WTC11 (cell line): ENCODE results near the gene GCSAM. TPM values are rescaled to one million over a fixed set of nuclear protein-coding genes. Genes with fewer than 3 reads are reported as not detected.

ENCODE experiments used
- ATAC-seq: fragments of 200-7000 bp; cut with Tn5 transposase; 2 replicates; pipeline ENCODE4 v1.10.0; 2021; ENCODE audit warnings: mild to moderate bottlenecking, moderate library complexity
- CTCF ChIA-PET: fragments of 300-600 bp; sonication (Branson Sonifier 250); formaldehyde crosslinking; loops from one replicate; lab custom pipeline; 2021; ENCODE audit warnings: antibody characterized with exemption; lab: Charles Lee
- POLR2A ChIA-PET: fragments of 350-600 bp; sonication (Branson Sonifier 250); formaldehyde crosslinking; loops from one replicate; lab custom pipeline; 2021; ENCODE audit warnings: antibody characterized with exemption; lab: Charles Lee
- DNase-seq: peaks from one replicate; pipeline ENCODE4 v3.0.0; 2021; ENCODE audit warnings: low spot score
- H3K27ac Mint-ChIP-seq: 2 replicates; pipeline ENCODE4 v1.8.0; 2021; ENCODE audit warnings: mixed read lengths
- H3K27me3 Mint-ChIP-seq: 2 replicates; pipeline ENCODE4 v1.8.0; 2021; ENCODE audit warnings: low read depth, mild to moderate bottlenecking, moderate library complexity, mixed read lengths
- H3K36me3 Mint-ChIP-seq: 2 replicates; pipeline ENCODE4 v1.8.0; 2021; ENCODE audit warnings: mixed read lengths
- H3K4me1 Mint-ChIP-seq: 2 replicates; pipeline ENCODE4 v1.8.0; 2022; ENCODE audit warnings: mixed read lengths
- H3K4me3 Mint-ChIP-seq: 2 replicates; pipeline ENCODE4 v1.8.0; 2021; ENCODE audit warnings: mild to moderate bottlenecking, moderate library complexity, mixed read lengths
- H3K9me3 Mint-ChIP-seq: 2 replicates; pipeline ENCODE4 v1.8.0; 2021; ENCODE audit warnings: mixed read lengths
- CREB1 ChIP-seq: sonication (generic); formaldehyde crosslinking; IDR thresholded peaks from 2 replicates; pipeline ENCODE4 v1.8.0; 2023; ENCODE audit warnings: mild to moderate bottlenecking, missing genetic modification reagents
- FOXK1 ChIP-seq: sonication (generic); formaldehyde crosslinking; IDR thresholded peaks from 2 replicates; pipeline ENCODE4 v1.8.0; 2022; ENCODE audit warnings: mild to moderate bottlenecking, moderate library complexity, missing genetic modification reagents
- NFATC4 ChIP-seq: fragments of 250-450 bp; sonication (Bioruptor Pico); IDR thresholded peaks from 2 replicates; pipeline ENCODE4 v1.9.0; 2021; ENCODE audit warnings: mild to moderate bottlenecking
- PRRX2 ChIP-seq: fragments of 250-450 bp; sonication (Bioruptor Pico); IDR thresholded peaks from 2 replicates; pipeline ENCODE4 v1.8.0; 2021; ENCODE audit warnings: mild to moderate bottlenecking
- RELA ChIP-seq: sonication (generic); formaldehyde crosslinking; IDR thresholded peaks from 2 replicates; pipeline ENCODE4 v1.8.1; 2022; ENCODE audit warnings: missing genetic modification reagents, mild to moderate bottlenecking, borderline replicate concordance
- TP53 ChIP-seq: sonication (generic); formaldehyde crosslinking; IDR thresholded peaks from 2 replicates; pipeline ENCODE4 v1.8.1; 2023; ENCODE audit warnings: mild to moderate bottlenecking, missing genetic modification reagents
- ZBTB21 ChIP-seq: sonication (generic); formaldehyde crosslinking; IDR thresholded peaks from 2 replicates; pipeline ENCODE4 v1.8.1; 2023; ENCODE audit warnings: mild to moderate bottlenecking, missing genetic modification reagents, borderline replicate concordance
- ZNF121 ChIP-seq: sonication (generic); formaldehyde crosslinking; IDR thresholded peaks from 2 replicates; pipeline ENCODE4 v1.8.0; 2023; ENCODE audit warnings: missing genetic modification reagents
- ZNF416 ChIP-seq: fragments of 250-450 bp; sonication (Bioruptor Pico); IDR thresholded peaks from 2 replicates; pipeline ENCODE4 v1.9.0; 2021; ENCODE audit warnings: mild to moderate bottlenecking, inconsistent platforms
- ZNF423 ChIP-seq: fragments of 250-450 bp; sonication (Bioruptor Pico); IDR thresholded peaks from 2 replicates; pipeline ENCODE4 v2.1.2; 2022; ENCODE audit warnings: mild to moderate bottlenecking, moderate library complexity
- total RNA-seq: library from RNA; stranded (reverse); gene quantifications from 3 replicates; pipeline ENCODE4 v1.2.3, GENCODE V29; 2021
- TF ChIP-seq, protein P1 (sequence below): sonication (generic); formaldehyde crosslinking; IDR thresholded peaks from 2 replicates; pipeline ENCODE4 v1.8.1; 2023; ENCODE audit warnings: mild to moderate bottlenecking, moderate library complexity, missing genetic modification reagents
- TF ChIP-seq, protein P2 (sequence below): sonication (generic); formaldehyde crosslinking; IDR thresholded peaks from 2 replicates; pipeline ENCODE4 v1.8.0; 2022; ENCODE audit warnings: mild to moderate bottlenecking, missing genetic modification reagents
- TF ChIP-seq, protein P3 (sequence below): fragments of 250-450 bp; sonication (Bioruptor Pico); IDR thresholded peaks from 2 replicates; pipeline ENCODE4 v1.9.0; 2021; ENCODE audit warnings: mild to moderate bottlenecking
- TF ChIP-seq, protein P4 (sequence below): sonication (generic); formaldehyde crosslinking; conservative IDR thresholded peaks from 2 replicates; pipeline ENCODE4 v1.8.1; 2022; ENCODE audit warnings: mild to moderate bottlenecking, missing genetic modification reagents
- TF ChIP-seq, protein P5 (sequence below): sonication (generic); formaldehyde crosslinking; IDR thresholded peaks from 2 replicates; pipeline ENCODE4 v1.8.0; 2023; ENCODE audit warnings: missing genetic modification reagents
- TF ChIP-seq, protein P6 (sequence below): sonication (generic); formaldehyde crosslinking; IDR thresholded peaks from 2 replicates; pipeline ENCODE4 v1.8.0; 2022; ENCODE audit warnings: mild to moderate bottlenecking, missing genetic modification reagents

The GCSAM gene
- total RNA-seq, 1 experiment from 2014 or later: 0.17 TPM

DNA sequence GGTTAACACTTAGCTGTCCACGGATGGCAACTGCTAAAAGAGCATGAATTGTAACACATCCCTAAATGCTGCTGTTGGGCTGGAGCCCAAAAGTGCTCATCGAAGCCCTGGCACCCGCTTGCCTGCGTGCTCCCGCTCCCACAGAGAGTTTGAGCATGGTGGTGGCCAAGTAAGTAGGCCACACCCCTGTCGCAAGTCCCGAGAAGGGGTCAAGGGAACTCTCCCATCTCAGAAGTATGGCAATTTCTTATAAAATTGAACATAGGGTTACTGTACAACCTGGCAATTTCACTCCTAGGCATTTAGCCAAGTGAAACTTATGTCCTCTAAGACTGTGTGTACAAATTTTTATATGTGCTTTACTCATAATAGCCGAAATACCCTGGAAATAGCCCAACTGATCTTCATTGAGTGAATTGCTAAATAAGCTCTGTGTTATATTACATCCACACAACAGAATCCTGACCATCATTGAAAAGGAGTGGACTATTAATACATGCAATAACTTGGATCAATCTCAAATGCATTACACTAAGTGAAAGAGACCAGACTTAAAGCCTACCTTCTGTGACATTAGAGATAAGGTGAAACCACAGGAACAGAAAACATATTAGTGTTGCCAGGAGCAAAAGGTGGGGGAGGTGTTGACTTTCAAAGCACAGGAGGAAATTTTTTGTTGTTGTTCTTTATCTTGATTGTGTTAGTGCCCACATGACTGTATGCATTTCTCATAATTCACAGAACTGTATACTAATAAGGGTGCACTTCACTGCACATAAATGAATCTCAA lies 1.5 kb upstream of the GCSAM start:
- Mint-ChIP-seq H3K27me3 (no peaks in the 10 kb centered on the region), H3K4me1 (peaks cover 50% of the 10 kb centered on the region), H3K9me3 (no peaks in the 10 kb centered on the region), H3K36me3 (peaks cover 4% of the 10 kb centered on the region; the same call in 1 of the 2 replicates), H3K27ac (no peak overlapping the region), H3K4me3 (no peak overlapping the region)
- POLR2A ChIA-PET: no interaction called here
- DNase-seq: no peak
- CTCF ChIA-PET: interaction anchor here (0.6 to 2.5 kb wide), 3 partner anchors 23 to 465 kb away, joined by 3 to 5 read pairs (median 3); partner anchors contain the start of gene SLC9C1
- TF ChIP-seq RELA (CRISPR knock-in tag): no peak
- ATAC-seq: no peak

DNA sequence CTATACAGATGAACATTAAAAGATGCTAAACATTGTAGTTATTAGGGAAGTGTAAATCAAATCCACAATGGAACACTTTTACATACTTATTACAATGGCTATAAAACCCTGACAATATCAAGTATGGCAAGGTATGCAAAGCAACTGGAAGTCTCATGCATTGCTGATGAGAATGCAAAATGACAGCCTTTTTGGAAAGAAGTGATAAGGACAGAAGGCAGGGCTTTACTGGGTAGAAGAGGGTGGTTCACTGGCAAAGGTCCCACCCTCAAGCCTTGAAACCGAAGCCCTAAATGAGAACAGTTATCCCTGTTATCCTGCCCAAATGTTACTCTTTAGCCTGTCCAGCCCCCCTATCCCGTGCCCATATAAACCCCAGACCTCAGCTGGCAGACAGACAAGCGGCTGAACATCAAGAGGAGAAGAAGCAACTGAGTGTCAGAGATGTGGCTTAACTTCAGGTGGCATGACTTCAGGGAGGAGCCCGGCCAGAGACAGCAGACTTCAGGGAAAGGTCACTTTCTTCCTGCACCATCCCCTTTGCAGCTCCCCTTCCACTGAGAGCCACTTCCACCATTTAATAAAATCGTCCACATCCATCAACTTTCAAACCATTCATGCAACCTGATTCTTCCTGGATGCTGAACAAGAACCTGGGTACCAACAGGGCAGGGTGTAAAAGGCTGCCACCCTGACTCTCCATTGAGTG lies 732 bp upstream of the GCSAM start:
- Mint-ChIP-seq H3K27me3 (no peaks in the 10 kb centered on the region), H3K36me3 (peaks cover 4% of the 10 kb centered on the region; the same call in 1 of the 2 replicates), H3K4me3 (no peak overlapping the region), H3K27ac (no peak overlapping the region), H3K4me1 (peaks cover 57% of the 10 kb centered on the region), H3K9me3 (no peaks in the 10 kb centered on the region)
- CTCF ChIA-PET: interaction anchor here (0.6 to 2.5 kb wide), 3 partner anchors 22 to 465 kb away, joined by 3 to 5 read pairs (median 3); partner anchors contain the start of gene SLC9C1
- POLR2A ChIA-PET: no interaction called here
- TF ChIP-seq FOXK1 (CRISPR knock-in tag) (no peak), ZNF121 (CRISPR knock-in tag) (no peak), CREB1 (CRISPR knock-in tag) (no peak), ZNF416 (no peak), ZBTB21 (CRISPR knock-in tag) (no peak)
- TF ChIP-seq, protein P1, sequence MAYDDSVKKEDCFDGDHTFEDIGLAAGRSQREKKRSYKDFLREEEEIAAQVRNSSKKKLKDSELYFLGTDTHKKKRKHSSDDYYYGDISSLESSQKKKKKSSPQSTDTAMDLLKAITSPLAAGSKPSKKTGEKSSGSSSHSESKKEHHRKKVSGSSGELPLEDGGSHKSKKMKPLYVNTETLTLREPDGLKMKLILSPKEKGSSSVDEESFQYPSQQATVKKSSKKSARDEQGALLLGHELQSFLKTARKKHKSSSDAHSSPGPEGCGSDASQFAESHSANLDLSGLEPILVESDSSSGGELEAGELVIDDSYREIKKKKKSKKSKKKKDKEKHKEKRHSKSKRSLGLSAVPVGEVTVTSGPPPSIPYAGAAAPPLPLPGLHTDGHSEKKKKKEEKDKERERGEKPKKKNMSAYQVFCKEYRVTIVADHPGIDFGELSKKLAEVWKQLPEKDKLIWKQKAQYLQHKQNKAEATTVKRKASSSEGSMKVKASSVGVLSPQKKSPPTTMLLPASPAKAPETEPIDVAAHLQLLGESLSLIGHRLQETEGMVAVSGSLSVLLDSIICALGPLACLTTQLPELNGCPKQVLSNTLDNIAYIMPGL (CRISPR knock-in tag): no peak
- TF ChIP-seq, protein P2, sequence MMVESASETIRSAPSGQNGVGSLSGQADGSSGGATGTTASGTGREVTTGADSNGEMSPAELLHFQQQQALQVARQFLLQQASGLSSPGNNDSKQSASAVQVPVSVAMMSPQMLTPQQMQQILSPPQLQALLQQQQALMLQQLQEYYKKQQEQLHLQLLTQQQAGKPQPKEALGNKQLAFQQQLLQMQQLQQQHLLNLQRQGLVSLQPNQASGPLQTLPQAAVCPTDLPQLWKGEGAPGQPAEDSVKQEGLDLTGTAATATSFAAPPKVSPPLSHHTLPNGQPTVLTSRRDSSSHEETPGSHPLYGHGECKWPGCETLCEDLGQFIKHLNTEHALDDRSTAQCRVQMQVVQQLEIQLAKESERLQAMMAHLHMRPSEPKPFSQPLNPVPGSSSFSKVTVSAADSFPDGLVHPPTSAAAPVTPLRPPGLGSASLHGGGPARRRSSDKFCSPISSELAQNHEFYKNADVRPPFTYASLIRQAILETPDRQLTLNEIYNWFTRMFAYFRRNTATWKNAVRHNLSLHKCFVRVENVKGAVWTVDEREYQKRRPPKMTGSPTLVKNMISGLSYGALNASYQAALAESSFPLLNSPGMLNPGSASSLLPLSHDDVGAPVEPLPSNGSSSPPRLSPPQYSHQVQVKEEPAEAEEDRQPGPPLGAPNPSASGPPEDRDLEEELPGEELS (CRISPR knock-in tag): no peak
- TF ChIP-seq, protein P3, sequence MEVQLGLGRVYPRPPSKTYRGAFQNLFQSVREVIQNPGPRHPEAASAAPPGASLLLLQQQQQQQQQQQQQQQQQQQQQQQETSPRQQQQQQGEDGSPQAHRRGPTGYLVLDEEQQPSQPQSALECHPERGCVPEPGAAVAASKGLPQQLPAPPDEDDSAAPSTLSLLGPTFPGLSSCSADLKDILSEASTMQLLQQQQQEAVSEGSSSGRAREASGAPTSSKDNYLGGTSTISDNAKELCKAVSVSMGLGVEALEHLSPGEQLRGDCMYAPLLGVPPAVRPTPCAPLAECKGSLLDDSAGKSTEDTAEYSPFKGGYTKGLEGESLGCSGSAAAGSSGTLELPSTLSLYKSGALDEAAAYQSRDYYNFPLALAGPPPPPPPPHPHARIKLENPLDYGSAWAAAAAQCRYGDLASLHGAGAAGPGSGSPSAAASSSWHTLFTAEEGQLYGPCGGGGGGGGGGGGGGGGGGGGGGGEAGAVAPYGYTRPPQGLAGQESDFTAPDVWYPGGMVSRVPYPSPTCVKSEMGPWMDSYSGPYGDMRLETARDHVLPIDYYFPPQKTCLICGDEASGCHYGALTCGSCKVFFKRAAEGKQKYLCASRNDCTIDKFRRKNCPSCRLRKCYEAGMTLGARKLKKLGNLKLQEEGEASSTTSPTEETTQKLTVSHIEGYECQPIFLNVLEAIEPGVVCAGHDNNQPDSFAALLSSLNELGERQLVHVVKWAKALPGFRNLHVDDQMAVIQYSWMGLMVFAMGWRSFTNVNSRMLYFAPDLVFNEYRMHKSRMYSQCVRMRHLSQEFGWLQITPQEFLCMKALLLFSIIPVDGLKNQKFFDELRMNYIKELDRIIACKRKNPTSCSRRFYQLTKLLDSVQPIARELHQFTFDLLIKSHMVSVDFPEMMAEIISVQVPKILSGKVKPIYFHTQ (CRISPR knock-in tag): no peak
- TF ChIP-seq, protein P4, sequence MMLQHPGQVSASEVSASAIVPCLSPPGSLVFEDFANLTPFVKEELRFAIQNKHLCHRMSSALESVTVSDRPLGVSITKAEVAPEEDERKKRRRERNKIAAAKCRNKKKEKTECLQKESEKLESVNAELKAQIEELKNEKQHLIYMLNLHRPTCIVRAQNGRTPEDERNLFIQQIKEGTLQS (CRISPR knock-in tag): no peak
- TF ChIP-seq, all 79 proteins: peak for 0
- DNase-seq (no peak), ATAC-seq (no peak)

DNA sequence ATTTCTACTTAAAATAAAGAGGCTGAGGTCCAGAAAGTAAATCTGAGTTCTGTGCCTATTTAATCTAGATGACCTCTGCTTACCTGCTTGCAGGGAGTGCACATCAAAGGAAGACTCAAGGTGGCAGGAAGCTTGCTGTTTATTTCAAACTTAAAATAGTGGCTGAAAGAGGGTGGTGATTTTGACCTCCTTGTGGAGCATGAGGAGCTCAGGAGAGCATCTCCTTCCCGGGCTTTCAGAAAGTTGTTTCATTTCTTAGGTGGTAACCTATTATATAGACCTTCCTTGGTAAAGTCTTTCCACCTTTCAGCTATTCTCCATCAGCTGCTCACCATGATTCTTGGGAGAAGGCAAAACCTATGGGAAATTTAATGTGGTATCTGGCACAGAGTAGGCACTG lies 494 bp downstream of the GCSAM start:
- H3K4me1 Mint-ChIP-seq: peaks cover 58% of the 10 kb centered on the region
- no peaks in the 10 kb centered on the region for H3K9me3 Mint-ChIP-seq
- CTCF ChIA-PET: interaction anchor here (0.5 to 2.5 kb wide), 3 partner anchors 21 to 701 kb away, joined by 3 to 5 read pairs (median 4); partner anchors contain the start of gene SLC9C1
- POLR2A ChIA-PET: no interaction called here
- no peak overlapping the region for H3K4me3 Mint-ChIP-seq
- ATAC-seq: no peak
- H3K36me3 Mint-ChIP-seq: peaks cover 4% of the 10 kb centered on the region; the same call in 1 of the 2 replicates
- no peak overlapping the region for H3K27ac Mint-ChIP-seq
- DNase-seq: no peak
- TF ChIP-seq, protein P5, sequence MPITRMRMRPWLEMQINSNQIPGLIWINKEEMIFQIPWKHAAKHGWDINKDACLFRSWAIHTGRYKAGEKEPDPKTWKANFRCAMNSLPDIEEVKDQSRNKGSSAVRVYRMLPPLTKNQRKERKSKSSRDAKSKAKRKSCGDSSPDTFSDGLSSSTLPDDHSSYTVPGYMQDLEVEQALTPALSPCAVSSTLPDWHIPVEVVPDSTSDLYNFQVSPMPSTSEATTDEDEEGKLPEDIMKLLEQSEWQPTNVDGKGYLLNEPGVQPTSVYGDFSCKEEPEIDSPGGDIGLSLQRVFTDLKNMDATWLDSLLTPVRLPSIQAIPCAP (CRISPR knock-in tag): no peak
- TF ChIP-seq PRRX2: no peak
- TF ChIP-seq NFATC4 (CRISPR knock-in tag): no peak
- no peak for TF ChIP-seq TP53
- TF ChIP-seq, protein P3 (CRISPR knock-in tag): no peak
- TF ChIP-seq, protein P6, sequence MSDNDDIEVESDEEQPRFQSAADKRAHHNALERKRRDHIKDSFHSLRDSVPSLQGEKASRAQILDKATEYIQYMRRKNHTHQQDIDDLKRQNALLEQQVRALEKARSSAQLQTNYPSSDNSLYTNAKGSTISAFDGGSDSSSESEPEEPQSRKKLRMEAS: no peak
- TF ChIP-seq ZNF423: no peak
- no peaks in the 10 kb centered on the region for H3K27me3 Mint-ChIP-seq
